HG02885 (cell line): ENCODE data around the gene TPX2.
"Not testable (repeated sequence)": the region's sequence is repeated elsewhere in the genome, so short reads cannot be mapped to it uniquely, and the experiment has no call there.

Source experiments
- ATAC-seq: cut with Tn5 transposase; IDR thresholded peaks from one replicate; pipeline ENCODE4 v1.9.1; 2021; ENCODE audit warnings: mild to moderate bottlenecking; ENCODE audit not compliant: unreplicated experiment, poor library complexity

Gene TPX2

GRCh38 chr20:31809661-31810060 is 70.6 kb downstream of the TPX2 start:
- ATAC-seq, result no peak

GRCh38 chr20:31811198-31811597 is 72.1 kb downstream of the TPX2 start:
- no peak for ATAC-seq

- ATAC-seq, result no peak
Observed at GRCh38 chr20:31811796-31812728, 73.0 kb downstream of the TPX2 start.

- no peak for ATAC-seq
Observed at GRCh38 chr20:31813611-31814010, 74.5 kb downstream of the TPX2 start.

- not testable (repeated sequence) for ATAC-seq
Observed at GRCh38 chr20:31814142-31814541, 75.1 kb downstream of the TPX2 start.

- ATAC-seq, result no peak
Observed at GRCh38 chr20:31815408-31816188, 76.5 kb downstream of the TPX2 start.

GRCh38 chr20:31816221-31816620 is 77.1 kb downstream of the TPX2 start:
- no peak for ATAC-seq

GRCh38 chr20:31817461-31817860 is 78.4 kb downstream of the TPX2 start:
- ATAC-seq, result no peak

- ATAC-seq, result no peak
Observed at GRCh38 chr20:31818376-31818908, 79.4 kb downstream of the TPX2 start.

- ATAC-seq, result no peak
Observed at GRCh38 chr20:31819083-31819784, 80.1 kb downstream of the TPX2 start, which contains the start of gene MYLK2. MYLK2 (plus strand) TSS chr20:31819356; CDS start chr20:31819581, 225 bp downstream.

- no peak for ATAC-seq
Observed at GRCh38 chr20:31820228-31820627, 81.1 kb downstream of the TPX2 start.

- no peak for ATAC-seq
Observed at GRCh38 chr20:31821427-31821826, 82.3 kb downstream of the TPX2 start.

GRCh38 chr20:31822421-31823330 is 83.6 kb downstream of the TPX2 start:
- peak; percentile 65 for ATAC-seq

- ATAC-seq, result no peak
Observed at GRCh38 chr20:31823360-31824124, 84.5 kb downstream of the TPX2 start.

GRCh38 chr20:31824125-31824485 is 85.0 kb downstream of the TPX2 start:
- ATAC-seq, result no peak

GRCh38 chr20:31824554-31825313 is 85.6 kb downstream of the TPX2 start:
- ATAC-seq, result no peak

GRCh38 chr20:31826074-31826473 is 87.0 kb downstream of the TPX2 start:
- no peak for ATAC-seq

- no peak for ATAC-seq
Observed at GRCh38 chr20:31827059-31827458, 88.0 kb downstream of the TPX2 start.
